Mesothelial cell of epicardium (in vitro differentiated cells): ENCODE data around the gene RPS15A. TPM values are rescaled to one million over a fixed set of nuclear protein-coding genes. Genes with fewer than 3 reads are reported as not detected.

ENCODE experiments used
- DNase-seq, 2 experiments: peaks; one replicate each; pipeline ENCODE4 v3.0.0; 2021; ENCODE audit warnings: low spot score in 2 of 2; ENCODE audit not compliant: unreplicated experiment in 2 of 2
- H3K27ac Mint-ChIP-seq: 2 replicates; pipeline ENCODE4 v1.8.0; 2021; ENCODE audit warnings: mixed read lengths
- H3K27me3 Mint-ChIP-seq: 2 replicates; pipeline ENCODE4 v1.8.0; 2021; ENCODE audit warnings: low read depth, mixed read lengths
- H3K36me3 Mint-ChIP-seq: 2 replicates; pipeline ENCODE4 v1.8.0; 2021; ENCODE audit warnings: mixed read lengths
- H3K4me1 Mint-ChIP-seq: 2 replicates; pipeline ENCODE4 v1.8.0; 2021; ENCODE audit warnings: mixed read lengths
- H3K4me3 Mint-ChIP-seq: 2 replicates; pipeline ENCODE4 v1.8.0; 2021; ENCODE audit warnings: mild to moderate bottlenecking, moderate library complexity, mixed read lengths
- H3K9me3 Mint-ChIP-seq: 2 replicates; pipeline ENCODE4 v1.8.0; 2021; ENCODE audit warnings: mixed read lengths
- total RNA-seq: library from RNA; stranded (reverse); gene quantifications from 3 replicates; pipeline ENCODE4 v1.2.1, GENCODE V29; 2021
- TF ChIP-seq, protein P1 (sequence below): fragments of 200-600 bp; sonication (generic); IDR thresholded peaks from one replicate; pipeline ENCODE4 v1.5.0; 2021; ENCODE audit warnings: antibody characterized with exemption; ENCODE audit not compliant: unreplicated experiment

RPS15A gene
- 1,664 to 1,782 TPM (median 1,739 TPM) in 3 replicates for total RNA-seq

DNA sequence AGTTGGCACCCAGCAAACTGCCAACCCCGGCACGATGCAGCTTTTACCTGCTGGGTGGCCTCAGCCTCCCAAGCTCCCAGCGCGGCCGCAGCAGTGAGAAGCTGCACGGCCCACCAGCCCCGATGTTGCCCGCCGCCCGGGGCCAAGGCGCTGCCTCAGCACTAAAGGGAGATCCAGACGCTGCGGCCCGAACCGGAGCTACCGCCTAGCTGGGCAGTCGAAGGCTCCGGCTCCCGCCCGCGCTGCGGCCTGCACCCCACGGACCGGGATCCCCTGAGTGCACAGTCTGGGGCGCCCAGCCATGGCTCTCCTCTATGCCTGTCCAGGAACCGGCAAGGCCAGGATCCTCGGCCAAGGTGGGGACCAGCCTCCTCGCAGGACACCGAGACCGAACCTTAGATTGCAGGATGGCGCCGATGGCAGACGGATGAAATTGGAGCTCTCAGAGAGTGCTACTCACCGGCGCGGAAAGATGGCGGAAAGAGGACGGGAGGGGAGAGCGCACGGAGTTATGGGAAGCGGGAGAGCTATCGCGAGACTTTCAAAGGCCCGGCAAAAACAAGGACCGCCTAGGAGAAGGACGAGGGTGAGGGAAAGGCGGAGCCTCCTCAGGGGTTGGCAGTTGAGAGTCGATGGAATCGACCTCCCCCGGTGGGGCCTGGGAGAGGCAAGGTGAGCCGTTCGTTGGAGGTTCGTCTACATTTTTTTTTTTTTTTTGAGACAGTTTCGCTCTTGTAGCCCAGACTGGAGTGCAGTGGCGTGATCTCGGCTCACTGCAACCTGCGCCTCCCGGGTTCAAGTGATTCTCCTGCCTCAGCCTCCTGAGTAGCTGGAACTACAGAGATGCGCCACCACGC is at the start of gene RPS15A:
Gene RPS15A (minus strand): TSS at position 485 of the 857 bp plus-strand sequence. CDS start 1,221 bp downstream, outside the sequence.
- Mint-ChIP-seq H3K4me3 (peak within 1 kb of the TSS; percentile 100), H3K27me3 (no peaks in the 10 kb centered on the region), H3K27ac (peak within 1 kb of the TSS; percentile 98), H3K4me1 (peaks cover 41% of the 10 kb centered on the region), H3K9me3 (no peaks in the 10 kb centered on the region), H3K36me3 (peaks cover 40% of the 10 kb centered on the region)
- peak; percentile 85 to 87 for DNase-seq
- TF ChIP-seq, protein P1, sequence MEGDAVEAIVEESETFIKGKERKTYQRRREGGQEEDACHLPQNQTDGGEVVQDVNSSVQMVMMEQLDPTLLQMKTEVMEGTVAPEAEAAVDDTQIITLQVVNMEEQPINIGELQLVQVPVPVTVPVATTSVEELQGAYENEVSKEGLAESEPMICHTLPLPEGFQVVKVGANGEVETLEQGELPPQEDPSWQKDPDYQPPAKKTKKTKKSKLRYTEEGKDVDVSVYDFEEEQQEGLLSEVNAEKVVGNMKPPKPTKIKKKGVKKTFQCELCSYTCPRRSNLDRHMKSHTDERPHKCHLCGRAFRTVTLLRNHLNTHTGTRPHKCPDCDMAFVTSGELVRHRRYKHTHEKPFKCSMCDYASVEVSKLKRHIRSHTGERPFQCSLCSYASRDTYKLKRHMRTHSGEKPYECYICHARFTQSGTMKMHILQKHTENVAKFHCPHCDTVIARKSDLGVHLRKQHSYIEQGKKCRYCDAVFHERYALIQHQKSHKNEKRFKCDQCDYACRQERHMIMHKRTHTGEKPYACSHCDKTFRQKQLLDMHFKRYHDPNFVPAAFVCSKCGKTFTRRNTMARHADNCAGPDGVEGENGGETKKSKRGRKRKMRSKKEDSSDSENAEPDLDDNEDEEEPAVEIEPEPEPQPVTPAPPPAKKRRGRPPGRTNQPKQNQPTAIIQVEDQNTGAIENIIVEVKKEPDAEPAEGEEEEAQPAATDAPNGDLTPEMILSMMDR: no peak

DNA sequence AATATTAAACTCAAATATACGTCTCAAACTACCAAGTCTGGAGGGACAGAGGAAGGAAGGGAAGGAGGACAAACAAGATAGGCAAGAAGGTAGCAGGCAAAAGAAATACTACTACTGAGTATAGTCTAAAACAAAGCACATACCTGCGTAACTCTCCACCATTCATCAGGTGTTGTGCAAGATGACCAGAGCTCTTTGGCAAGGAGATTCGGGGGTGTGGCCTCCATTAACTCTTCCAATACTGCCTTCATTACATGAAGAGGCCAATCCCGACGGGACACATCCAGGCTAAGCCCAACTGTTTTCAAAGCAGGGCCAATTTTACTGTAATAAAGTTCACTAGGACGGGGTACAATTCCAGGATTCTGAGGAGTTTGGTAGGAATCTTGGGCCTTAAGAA is 49.4 kb upstream of the RPS15A start:
- peaks cover 5% of the 10 kb centered on the region for H3K4me1 Mint-ChIP-seq
- no peaks in the 10 kb centered on the region for H3K9me3 Mint-ChIP-seq
- H3K27ac Mint-ChIP-seq: peak overlapping the region; percentile 91
- no peaks in the 10 kb centered on the region for H3K27me3 Mint-ChIP-seq
- TF ChIP-seq, protein P1: no peak
- peaks cover 58% of the 10 kb centered on the region for H3K36me3 Mint-ChIP-seq
- no peak for DNase-seq
- no peak overlapping the region for H3K4me3 Mint-ChIP-seq

DNA sequence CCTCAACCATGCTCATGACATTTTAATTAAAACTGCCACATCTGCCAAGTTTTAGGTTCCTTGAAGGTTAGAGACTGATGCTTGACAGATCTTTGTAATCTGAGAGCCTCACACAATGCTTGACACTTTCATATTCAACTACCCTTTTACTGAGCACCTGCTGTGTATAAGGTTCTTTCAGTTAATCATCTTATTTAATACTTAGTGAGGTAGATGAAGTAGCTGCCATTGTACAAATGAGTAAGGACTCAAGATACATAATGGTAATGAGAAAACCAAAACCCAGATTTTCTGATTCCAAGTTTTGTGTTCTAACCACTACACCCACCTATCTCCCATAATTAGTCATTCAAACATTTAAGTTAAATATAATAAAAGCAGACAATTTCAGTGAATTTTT is 46.6 kb upstream of the RPS15A start:
- TF ChIP-seq, protein P1: no peak
- Mint-ChIP-seq H3K9me3 (no peaks in the 10 kb centered on the region), H3K27me3 (no peaks in the 10 kb centered on the region), H3K4me3 (no peak overlapping the region), H3K36me3 (peaks cover 59% of the 10 kb centered on the region), H3K27ac (no peak overlapping the region), H3K4me1 (peaks cover 5% of the 10 kb centered on the region)
- no peak for DNase-seq

DNA sequence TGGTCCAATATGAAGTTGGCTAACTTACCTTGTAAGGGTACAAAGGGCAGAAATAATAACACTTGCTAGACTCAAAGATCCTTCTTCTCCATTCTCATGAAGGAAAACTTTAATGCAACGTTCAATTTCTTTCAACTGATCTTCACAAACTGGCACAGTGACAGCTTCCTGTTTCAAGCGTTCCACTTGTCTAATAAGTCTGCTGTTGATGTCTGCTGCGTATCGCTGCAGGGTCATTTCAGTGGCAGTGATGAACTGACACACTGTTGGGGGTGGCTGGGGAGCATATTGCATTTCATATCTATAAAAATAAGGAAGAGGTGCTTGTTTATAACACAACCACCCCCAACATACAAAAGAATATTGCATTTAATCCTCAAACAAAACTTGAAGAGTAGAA is 44.7 kb upstream of the RPS15A start:
- Mint-ChIP-seq H3K4me1 (peaks cover 5% of the 10 kb centered on the region), H3K36me3 (peaks cover 54% of the 10 kb centered on the region), H3K27ac (no peak overlapping the region), H3K4me3 (no peak overlapping the region), H3K9me3 (no peaks in the 10 kb centered on the region), H3K27me3 (no peaks in the 10 kb centered on the region)
- TF ChIP-seq, protein P1: no peak
- DNase-seq: no peak

DNA sequence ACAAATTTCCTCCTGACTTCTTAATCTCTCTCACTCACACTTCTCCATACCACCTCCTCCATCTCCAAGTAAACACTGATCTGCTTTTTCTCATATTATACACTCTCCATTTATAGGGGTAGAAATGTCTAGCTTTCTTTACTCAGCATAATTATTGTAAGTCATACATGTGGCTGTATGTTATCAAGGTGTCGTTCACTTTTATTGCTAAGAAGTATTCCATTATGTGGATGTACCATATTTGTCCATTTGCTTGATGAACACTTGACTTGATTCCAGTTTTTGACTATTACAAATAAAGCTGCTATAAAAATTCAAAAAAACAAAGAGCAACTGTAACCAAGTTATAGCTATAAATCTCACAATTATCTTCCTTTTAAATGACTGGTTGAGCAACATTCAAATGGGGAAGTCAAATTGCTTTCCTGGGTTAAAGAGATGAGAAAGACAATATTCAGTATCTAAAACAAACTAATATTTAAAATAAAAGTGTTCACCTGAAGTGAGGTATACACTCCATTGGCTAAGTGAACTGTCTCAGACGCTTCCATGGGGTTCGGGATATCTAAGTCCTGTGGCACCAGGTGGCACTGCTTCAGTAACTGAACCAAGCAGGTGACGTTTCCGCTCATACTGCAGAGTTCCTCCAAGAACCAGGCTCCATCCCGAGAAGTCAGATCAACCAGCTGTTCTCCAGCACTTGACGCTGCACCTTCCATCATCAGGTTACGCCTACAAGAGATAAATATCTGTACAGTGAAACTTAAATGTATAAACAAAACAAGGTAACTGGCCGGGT is 43.8 kb upstream of the RPS15A start:
- Mint-ChIP-seq H3K4me3 (no peak overlapping the region), H3K27me3 (no peaks in the 10 kb centered on the region), H3K27ac (no peak overlapping the region), H3K36me3 (peaks cover 55% of the 10 kb centered on the region), H3K4me1 (no peaks in the 10 kb centered on the region), H3K9me3 (no peaks in the 10 kb centered on the region)
- TF ChIP-seq, protein P1: no peak
- no peak for DNase-seq
